Bone marrow (tissue), 2 donors: ENCODE data around the gene BCR.

Source experiments
- DNase-seq, 2 donors: peaks; one replicate each; lab custom pipeline; 2025; lab: John Stamatoyannopoulos, UW

BCR gene

DNA sequence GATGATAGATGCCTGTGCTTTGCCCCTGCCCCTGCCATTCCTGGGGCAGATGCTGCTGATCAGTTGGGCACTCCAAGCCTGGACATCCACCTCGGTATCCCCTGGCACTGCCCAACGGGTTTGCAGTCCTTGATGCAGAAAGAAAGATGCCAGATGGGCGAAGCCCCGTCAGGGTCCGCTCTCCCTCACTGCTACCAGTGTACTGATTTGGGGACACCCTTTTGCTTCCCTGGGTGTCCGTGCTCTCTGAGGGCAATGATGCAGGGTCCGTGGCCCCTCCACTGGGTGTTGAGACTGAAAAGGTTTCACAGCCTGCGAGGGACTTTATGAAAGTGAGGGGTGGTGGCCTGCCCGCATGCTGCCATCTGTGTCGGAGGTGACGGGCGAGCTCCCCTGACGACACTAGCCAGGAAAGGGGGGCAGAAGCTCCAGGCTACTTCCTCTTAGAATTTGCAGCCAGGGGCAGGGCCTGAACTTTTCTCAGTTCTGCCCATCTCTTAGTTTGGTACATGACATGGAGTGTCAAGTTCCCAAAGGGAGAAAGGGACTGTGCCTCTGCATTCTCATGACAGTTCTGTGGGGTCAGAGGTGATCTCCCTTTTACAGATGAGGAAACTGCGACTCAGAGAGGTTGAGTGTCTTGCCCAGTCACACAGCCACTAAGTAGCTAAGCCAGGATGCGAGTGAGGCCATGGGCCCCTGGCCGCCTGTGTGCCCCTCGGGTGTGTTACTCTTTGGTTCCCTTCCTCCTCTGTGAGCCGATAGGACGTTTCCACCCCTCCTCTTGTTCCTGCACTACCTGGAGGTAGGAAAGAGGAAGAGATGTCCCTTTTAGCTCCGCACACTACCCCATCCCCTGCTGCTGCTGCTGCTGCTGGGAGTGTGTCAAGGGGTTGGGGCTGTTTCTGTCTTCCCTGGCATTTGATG, 96.6 kb downstream of the BCR start:
- no peak for DNase-seq

DNA sequence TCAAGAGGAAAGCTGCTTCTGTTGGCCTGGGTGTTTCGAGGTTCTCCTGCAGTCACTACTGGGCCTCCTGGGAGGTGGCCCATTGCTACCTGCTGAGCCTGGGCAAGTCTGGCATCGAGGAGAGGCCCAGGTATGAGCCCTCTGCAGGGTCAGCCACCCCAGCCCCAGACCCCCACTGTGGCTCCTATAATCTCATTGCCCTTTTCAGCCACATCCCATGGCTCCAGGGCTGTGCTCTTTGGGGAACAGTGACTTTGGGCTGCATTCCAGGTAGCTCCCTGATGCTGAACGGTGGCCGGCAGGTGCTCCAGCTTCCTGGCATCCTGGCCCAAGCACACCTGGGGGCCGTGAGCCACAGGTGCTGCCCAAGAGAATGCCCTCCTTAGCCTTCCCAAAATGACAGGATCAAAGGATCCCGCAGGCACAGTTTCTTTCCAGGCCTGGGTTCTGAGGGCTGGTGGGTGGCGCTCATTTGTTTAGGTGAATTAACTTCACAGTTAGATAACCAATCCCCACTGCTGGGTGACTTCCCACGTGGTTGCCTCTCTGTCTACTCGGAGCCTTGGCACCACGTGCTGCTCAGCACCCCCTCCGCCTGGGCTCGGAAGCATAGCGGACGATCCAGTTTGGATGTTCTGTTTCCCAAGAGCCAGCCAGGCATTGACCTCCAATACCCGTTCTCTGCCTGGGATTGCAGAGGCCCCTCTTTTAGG, 97.4 kb downstream of the BCR start:
- no peak for DNase-seq

DNA sequence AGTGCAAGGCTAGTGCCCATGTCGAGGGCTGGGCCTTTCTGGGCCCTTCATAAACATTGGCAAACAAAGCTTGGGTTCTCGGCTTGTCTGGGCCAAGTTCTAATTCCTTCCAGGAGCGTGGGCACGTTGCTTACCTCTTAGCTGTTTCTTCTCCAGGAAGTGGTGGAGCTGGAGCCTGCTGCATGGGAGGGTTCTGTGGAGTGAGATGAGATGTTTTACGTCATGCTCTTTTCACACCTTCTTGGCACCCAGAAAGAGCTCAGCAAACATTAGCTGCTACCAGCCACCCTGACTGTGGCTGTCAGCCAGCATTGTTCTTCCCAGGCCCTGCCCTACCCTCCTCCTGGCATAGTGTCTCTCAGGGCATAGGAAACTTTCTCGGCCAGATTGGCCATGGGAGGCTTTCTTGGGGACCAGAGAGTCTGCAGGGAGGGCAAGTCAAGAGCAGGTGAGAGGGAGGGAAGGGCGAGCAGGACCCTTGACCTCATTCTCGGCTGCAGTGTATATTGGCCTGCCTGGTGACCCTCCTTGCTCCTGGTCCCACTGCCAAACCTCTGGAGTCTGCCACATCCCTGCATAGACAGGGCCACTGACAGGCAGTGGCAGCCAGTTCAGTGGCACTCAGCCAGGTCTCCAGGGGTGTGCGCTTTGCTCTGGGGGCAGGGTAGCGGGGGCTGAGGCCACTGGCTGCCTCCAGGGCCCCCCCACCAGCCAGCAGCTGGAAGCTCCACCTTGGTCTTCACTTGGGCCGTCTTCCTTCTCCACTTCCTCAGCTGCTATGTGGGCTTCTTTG, 98.8 kb downstream of the BCR start:
- no peak for DNase-seq

DNA sequence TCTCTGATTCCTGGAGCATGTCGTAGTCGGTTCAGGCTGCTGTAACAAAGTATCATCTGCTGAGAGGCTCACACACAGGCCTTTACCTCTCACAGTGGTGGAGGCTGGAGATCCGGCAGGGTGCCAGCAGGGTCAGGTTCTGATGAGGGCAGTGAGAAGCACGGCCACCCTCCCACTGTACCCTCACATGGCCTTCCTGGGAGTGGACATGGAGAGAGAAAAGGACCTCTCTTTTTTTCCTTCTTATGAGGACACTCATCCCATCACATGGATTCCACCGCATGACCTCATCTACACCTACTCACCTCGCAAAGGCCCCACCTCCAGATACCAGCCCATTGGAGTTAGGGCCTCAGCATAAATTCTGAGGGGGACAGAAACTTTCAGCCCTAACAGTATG, 99.5 kb downstream of the BCR start:
- no peak for DNase-seq

DNA sequence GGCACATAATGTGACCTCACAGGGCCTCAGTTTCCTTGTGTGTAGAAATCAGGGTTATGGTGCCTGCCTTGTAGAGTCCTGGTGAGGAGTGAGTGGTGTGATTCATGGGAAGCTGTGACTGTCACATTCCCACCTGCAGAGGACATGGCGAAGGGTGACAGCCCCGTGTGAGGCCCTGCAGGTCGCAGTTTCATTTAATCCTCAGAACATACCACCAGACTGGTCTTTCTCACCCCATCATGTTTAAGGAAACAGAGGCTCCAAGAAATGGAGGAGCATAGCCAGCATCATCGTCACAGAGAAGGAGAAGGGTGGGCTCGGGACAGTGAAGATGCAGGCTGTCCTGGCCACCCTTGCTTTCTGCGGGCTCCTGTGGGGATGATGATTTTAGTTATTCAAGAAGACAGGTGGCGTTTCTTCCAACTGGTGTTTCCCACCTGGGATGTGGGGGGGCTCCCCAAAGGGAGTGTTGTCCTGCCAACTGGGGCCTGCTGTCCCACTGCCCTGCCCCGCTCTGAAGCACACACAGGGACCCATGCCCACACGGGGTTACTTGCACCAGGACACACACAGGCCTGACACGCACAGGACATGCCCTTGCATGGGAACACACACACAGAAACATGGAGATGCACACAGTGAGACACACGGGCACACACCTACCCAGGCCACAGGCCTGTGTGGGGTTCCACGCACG, 100.2 kb downstream of the BCR start:
- DNase-seq, result no peak

DNA sequence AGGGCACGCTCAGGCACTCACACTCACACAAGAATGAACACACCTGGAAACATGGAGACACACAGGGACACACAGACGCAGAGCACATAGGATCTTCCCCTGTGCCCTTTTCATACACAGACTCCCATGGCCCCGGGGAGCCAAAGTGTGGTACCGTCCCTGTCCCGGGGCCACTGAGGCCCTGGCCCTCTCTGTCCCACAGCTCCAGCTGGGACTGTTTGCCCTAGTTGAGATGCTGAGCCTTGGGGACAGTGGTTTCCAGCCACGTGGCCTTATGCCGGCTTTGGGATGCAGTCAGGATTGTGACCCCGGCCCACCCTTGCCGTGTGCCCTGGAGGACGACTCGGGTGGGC, 100.7 kb downstream of the BCR start:
- no peak for DNase-seq

DNA sequence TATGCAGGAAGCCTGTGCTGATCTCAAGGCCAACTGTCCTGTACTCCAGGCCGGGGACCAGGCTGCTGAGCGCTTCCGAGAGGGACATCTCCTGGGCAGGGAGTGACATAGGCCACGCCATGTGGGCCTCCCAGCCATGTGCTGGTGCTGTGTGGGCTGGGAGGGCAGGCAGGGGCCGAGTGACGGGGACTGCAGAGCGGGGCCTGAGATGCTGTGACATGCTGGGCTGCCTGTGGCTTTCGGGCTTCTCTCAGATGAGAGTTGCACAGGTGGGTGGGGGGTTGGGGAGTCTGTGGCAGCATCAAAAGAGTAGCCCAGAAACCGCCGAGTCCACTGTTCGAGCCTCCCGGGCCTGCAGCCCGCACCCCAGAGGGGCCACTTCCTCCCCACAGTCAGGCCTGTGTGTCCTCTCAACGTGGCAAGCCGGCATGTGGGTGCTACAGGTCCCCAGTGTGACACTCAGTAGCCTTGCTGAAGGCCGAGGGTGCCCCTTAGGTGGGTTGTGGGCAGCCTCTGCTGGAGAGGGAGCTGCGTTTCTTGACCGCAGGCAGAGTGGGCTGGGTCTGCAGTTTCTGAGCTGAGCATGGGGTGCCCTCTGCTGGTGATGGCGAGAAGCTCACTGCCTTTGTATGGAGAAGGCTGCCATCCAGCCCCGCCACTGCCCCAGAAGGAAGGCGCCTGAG, 101.2 kb downstream of the BCR start:
- peak; percentile 48 to 59 for DNase-seq

DNA sequence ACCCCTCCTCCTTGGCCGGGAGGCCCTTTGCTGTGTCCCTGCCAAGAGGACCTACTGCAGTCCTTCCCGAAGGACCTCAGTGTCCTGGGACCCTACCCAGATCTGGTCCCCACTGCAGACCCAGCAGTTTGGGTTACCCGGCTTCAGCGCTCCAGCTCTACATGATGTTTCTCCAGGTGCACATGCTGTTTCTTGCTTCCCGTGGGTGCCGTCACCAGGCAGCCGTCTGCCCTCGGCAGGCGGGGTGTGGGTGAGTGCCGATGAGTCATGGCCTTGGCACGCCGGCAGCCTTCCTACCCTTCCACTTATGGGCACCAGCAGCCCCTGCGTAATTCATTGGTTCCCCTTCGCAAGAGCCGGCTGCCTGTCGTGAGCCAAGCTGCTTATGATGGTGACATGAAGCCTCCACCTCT, 101.8 kb downstream of the BCR start:
- no peak for DNase-seq

DNA sequence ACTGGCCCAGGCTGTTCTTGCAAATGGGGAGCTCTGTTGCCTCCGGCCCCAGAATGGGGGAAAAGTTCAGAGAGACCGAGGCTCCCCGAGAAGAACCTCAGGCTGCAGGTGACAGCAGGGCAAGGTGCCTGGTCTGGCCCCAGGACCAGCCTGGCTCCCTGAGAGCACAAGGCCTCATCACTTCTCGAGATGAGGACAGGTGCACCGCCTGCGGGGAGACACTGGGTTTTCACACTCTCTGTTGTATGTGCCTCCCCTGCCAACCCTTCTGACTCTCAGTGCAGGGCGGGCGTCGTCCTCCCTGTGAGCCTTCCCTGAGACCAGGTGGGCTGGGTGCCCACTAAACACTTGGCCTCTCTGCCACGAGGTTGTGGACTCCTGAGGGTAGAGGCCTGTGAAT, 102.2 kb downstream of the BCR start:
- no peak for DNase-seq

DNA sequence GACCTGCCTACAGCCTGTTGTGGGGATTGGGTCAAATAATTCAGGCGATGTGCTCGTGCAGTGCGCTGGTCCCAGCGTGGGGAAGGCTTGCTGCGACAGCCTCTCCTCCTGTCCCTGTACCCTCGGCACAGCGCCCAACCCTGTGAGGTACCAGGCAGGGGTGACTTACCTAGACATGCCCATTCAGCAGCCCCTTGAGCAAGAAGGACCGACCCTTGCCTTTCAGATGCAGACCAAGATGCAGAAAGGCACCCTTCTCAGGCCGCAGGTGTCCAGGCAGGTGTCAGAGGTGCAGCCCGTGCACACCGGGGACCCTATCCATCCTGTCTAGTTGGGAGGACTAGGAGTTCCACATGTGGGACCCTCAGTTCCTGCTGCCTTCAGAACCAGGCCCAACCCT, 102.7 kb downstream of the BCR start:
- DNase-seq, result no peak

DNA sequence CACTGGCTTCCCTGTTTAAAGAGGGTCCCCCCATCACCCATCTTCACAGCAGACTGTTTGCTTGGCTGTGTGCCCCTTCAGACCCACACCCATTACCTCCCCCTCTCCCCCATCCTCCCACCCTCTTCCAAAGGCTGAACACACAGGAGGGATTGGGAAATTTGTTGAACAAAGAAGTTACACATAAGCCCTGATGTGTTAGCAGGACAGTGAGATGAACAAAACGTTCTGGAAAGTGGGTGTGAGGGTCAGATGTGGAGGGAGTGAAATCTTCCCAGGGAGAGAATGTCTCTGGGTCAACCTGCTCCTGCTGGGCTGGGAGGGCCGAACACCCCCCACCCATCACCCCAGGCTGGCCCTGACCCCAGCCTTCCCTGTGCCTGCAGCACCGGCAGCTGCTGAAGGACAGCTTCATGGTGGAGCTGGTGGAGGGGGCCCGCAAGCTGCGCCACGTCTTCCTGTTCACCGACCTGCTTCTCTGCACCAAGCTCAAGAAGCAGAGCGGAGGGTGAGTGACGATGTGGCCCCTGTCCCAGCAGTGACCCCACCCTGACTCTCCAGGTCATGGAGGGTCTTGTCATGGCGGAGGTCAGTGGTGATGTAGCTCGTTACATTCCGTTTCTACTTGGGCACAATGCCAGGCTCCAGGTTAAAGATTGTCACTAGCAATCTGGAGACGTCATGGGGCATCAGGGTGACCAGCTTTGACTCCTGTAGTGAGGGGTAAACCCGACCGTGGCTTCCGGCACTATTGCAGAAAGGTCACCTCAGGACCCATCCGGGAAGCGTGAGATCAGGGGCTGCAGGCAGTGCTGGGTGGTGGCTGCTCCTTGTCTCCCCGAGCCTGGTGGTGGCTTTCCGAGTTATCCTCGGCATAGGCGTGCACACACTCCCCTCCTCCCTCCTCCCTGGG, 103.5 kb downstream of the BCR start:
- DNase-seq, result no peak

DNA sequence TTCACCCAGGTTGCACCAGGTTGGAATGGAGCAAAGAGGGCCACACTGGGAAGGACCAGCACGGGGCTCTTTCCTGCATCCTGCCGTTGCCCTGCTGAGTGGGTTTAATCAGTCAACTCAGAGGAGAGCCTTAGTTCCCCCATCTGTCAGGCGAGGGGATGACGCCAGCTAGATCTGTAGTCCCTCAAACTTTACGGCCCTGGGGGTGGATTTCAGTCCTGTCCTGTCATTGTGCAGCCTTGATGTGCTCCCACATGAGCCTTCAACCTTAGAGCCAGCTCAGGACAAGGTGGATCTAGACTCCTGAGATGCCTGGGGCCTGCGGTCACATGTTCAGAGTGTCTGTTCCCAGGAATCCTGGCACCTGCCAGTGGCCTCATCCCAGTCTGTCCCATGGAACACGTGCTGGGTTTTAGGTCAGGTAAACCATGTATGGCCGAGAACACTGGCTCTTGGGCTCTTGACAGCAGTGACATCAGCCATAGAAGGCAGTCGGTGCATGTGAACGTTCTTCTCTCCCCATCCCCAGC, 104.3 kb downstream of the BCR start:
- no peak for DNase-seq

DNA sequence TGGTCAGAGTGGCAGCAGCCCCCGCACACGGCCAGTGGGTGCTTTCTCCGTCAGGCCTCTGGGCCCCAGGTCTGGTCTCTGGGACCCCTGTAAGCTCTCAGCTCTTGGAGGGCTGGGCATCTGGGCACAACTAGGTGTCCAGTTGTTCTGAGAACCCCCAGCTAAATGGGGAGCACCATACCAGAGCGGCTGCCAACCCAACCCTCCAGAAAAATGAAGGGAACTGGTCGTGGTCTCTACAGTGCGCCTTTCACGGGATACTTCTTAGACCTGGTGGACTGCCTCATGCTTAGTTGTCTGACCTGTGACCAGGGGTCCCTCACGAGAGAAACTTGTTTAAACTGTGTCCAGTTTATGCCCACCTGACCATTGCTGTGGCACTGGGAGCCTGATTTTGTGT, 104.9 kb downstream of the BCR start:
- DNase-seq, result no peak

DNA sequence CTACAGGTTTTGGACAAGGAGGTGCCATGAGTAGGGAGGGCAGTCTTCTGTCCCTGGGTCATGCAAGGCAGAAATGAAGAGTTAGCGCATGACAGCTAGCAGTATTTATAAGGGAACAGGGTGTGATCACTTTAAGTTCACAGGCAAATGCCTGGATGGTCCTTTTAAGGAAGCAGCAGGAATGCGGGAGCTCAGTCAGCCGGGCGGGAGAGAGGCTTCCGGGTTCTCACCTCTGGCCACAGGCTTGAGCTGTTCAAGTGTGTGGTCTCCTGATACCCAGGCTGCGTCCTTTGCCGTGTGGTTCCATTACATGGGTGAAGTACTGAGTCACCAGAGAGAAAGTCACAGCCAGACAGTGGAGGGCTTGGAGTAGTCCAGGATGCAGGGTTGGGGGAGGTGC, 105.4 kb downstream of the BCR start:
- no peak for DNase-seq

DNA sequence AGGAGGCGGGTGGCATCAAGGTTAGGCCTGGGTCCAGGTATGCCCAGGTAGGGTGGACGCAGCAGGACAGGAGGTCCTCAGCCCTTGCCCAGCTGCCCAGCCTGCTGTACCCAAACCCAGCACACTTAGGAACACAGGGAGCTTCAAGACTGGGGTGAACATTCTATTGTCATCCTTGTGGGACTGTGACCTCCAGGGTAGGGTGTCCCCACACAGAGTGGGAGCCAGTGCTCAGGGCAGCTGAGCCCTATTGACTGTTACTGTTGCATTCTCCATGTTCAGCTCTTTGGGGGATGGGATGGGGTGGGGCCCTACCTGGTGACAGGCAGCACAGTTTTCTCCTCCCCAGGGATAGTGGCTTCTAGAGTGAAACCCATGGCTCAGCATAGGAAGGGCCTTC, 106.0 kb downstream of the BCR start:
- DNase-seq, result no peak

DNA sequence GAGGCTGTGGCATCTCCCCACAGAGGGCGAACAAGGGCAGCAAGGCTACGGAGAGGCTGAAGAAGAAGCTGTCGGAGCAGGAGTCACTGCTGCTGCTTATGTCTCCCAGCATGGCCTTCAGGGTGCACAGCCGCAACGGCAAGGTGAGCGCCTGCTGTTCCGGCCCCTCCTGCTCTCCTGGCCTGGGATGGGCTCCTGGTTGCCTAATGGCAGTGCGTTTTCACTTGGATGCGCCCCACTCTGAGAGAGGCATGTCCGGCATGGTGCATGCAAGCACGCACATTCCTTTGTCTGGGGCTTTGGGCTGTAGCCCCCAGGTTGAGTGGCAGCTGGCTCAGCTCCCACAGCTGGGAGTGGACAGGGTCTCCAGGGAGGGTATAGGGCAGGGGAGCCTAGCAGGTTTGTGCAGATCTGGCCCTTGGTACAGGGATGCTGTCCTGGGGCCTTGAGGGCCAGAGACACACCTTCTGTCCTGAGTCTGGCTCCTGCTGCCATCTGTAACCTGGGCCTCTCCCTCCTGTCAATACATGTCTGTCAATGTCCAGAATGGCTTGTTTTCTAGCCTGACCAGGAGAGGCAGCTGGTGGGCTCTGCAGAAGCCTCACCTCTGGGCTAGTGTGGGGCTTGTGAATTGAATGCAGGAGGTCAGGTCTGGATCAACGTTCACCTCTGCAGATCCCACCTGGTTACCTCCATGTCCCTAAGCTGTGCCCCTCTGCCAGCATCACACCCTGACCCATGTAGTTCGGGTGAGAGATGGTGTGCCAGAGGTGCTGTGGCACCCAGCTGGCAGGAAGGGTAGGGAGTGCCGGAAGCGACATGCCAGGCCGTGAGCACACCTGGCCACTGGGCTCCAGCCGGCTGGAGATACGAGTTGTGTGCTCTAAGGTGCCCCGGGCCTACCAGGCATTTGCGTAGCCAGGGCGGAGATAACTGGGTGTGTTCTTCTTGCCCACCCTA, 107.1 kb downstream of the BCR start:
- no peak for DNase-seq

DNA sequence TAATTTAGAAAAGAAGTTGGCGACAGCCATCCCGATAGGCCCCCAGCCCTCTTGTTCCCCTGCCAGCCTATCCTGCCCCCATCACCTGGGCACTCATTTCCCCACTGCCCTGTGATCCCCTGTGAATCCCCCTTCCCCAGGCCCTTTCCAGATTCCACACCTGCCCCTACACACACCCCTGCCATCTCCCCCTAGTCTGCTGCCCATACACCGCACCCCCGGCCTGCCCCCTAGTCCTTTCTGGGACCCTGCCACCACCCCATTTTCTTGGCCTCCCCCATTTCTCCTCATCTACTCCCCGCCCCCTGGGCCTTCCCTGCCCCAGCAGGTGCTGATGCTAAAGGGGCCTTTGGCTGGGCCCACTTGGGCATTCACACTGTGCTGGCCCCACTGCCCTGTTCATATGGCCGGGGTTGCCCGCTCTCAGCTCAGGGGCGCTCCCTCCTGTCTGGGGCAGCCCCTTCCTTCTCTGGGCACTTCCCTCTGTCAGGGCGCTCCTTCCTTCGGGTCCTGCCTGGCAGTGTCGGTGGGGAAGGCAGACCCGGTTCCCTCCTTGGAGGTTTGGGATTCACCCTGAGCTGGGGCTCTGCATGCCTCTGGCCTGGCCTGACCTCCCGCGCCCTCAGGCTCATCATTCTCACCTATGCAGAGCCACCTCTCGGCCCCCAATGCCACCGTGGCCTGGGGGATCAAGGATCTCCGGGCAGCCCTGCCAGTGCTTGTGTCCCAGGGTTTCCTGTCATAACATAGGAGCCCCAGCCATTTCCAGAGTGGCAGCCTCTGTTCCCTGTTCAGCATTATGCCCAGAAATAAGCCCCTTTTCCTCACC, 108.2 kb downstream of the BCR start:
- DNase-seq, result no peak

DNA sequence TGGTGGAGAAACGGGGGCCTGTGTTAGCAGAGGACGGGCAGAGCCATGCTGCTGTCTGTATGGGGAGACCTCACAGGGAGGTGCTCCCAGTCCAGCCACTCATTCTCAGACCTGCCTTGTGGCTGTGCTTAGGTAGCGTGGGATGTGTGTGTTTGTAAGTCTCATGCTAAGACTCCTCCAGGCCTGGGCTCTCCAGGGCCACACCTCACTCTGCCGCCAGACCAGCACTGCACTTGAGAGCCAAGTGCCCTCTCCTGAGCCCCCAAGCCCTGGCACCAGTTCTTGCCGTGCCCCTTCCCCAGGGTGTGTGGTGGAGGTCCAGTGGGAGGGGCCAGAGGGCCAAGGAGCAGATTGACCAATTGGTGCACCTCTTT, 108.8 kb downstream of the BCR start:
- no peak for DNase-seq
